GM12891 (cell line): ENCODE data around the gene FGGY.

Experiments
- POLR2A ChIP-seq: IDR thresholded peaks from 2 replicates; pipeline ENCODE4 v1.6.1; 2011; ENCODE audit warnings: low read depth, low read length, control low read depth
- POLR2AphosphoS5 ChIP-seq: IDR thresholded peaks from 2 replicates; pipeline ENCODE4 v1.6.1; 2011; ENCODE audit warnings: low read depth, low read length, control low read depth
- POU2F2 ChIP-seq: IDR thresholded peaks from 2 replicates; pipeline ENCODE4 v1.6.1; 2011; ENCODE audit warnings: low read depth, mild to moderate bottlenecking, control low read depth, low read length, moderate library complexity
- SPI1 ChIP-seq: IDR thresholded peaks from 2 replicates; pipeline ENCODE4 v1.6.1; 2011; ENCODE audit warnings: low read depth, low read length, control low read depth

DNA sequence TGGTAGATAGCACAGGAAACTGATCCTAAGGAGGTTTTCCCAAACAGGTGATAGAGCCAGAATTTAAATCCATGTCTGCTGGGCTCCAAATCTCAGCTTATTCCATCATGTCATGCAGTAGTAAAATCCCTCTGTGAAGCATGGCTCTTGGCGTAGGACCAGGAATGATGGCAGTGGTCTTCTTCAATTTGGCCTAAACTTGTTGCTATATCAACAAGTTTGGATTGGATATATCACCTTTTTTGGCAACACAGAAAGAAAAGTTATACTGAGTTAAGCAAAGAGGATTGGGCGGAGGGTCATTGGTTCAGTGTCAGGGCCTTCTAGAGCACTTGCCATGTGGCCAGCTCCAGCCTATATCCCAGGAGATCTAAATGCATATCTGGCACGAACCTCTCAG lies 52.2 kb downstream of the FGGY start:
- TF ChIP-seq POLR2A (no peak), POLR2AphosphoS5 (no peak), SPI1 (no peak), POU2F2 (no peak)
